ENCODE measurements around the gene OR8A1.

OR8A1 gene

GRCh38 chr11:124569697-124570096 is at the start of gene OR8A1:
TSS of gene OR8A1 (plus strand) at chr11:124569997. CDS start at chr11:124570120, 123 bp downstream.
- no peak for TF ChIP-seq CTCF (IDR thresholded peaks at IDR 0.05)

GRCh38 chr11:124520550-124520854 is 49.3 kb upstream of the OR8A1 start:
- TF ChIP-seq CTCF (IDR thresholded peaks at IDR 0.05) = no peak

GRCh38 chr11:124533626-124534025 is 36.2 kb upstream of the OR8A1 start:
- no peak for TF ChIP-seq CTCF (IDR thresholded peaks at IDR 0.05)

- TF ChIP-seq CTCF (IDR thresholded peaks at IDR 0.05) = no peak
Observed at GRCh38 chr11:124534051-124534450, 35.7 kb upstream of the OR8A1 start.

- no peak for TF ChIP-seq CTCF (IDR thresholded peaks at IDR 0.05)
Observed at GRCh38 chr11:124535552-124536232, 34.1 kb upstream of the OR8A1 start.

GRCh38 chr11:124536520-124536919 is 33.3 kb upstream of the OR8A1 start:
- TF ChIP-seq CTCF (IDR thresholded peaks at IDR 0.05) = no peak

- no peak for TF ChIP-seq CTCF (IDR thresholded peaks at IDR 0.05)
Observed at GRCh38 chr11:124538019-124538418, 31.8 kb upstream of the OR8A1 start.

- no peak for TF ChIP-seq CTCF (IDR thresholded peaks at IDR 0.05)
Observed at GRCh38 chr11:124541204-124541603, 28.6 kb upstream of the OR8A1 start.

All from LNCAP (cell line).